Stimulated activated naive CD8-positive, alpha-beta T cell treated with anti-CD3 and anti-CD28 coated beads, Interleukin-15, Interleukin-2, amounts not matched to agents 100 U/mL and 50 U/mL, for 24 hours (primary cell): ENCODE results near the gene RANBP9.

ENCODE experiments used
- ATAC-seq: fragments of 150-1000 bp; cut with Tn5 transposase; one replicate; pipeline ENCODE4 v1.10.0; 2021
- DNase-seq: peaks from one replicate; pipeline ENCODE4 v3.0.0; 2021

The RANBP9 gene

DNA sequence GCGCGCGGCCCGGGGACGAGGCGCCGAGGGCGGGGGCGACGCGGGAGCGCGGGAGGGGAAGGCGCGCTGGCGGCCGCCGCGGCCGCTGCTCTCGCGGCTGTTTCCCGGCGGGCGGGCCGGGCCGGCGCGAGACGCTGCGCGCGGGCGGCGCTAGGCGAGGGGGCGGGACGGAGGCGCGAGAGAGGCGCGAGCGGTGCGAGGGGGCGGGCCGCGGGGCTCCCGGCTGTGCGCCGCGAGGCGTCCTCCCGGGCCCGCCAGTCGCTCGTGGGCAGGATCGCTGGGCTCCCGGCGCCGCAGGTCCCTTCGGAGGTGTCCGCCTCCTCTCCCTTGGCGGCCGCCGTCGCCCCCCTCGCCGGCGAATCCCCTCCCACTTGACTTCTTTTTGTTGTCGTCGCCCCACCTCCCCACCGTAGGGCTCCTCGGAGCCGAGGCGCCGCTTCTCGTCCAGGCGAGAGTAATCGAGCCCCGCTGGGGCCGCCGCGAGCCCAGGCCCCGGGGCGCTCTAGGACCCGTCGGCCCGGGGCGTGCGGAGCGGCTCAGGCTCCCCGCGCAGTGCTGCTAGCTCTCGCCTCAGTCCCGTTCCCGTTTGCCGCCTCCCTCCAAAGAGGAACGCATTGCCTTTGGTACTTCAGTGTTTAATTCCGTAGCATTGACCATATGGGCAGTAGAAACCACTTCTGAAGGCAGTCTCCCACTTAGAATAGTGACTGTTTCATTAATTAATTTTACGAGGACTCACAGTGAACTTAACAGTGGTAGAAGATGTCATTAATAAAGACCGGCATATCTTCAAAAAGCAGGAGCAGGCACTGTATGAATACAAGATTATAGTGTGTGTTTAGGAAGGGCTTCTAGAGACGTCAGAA lies at the start of gene RANBP9:
Gene RANBP9 (minus strand): TSS at position 103 of the 866 bp plus-strand sequence. CDS start 330 bp downstream, outside the sequence.
- DNase-seq: peak; percentile 90
- peak; percentile 78 for ATAC-seq

DNA sequence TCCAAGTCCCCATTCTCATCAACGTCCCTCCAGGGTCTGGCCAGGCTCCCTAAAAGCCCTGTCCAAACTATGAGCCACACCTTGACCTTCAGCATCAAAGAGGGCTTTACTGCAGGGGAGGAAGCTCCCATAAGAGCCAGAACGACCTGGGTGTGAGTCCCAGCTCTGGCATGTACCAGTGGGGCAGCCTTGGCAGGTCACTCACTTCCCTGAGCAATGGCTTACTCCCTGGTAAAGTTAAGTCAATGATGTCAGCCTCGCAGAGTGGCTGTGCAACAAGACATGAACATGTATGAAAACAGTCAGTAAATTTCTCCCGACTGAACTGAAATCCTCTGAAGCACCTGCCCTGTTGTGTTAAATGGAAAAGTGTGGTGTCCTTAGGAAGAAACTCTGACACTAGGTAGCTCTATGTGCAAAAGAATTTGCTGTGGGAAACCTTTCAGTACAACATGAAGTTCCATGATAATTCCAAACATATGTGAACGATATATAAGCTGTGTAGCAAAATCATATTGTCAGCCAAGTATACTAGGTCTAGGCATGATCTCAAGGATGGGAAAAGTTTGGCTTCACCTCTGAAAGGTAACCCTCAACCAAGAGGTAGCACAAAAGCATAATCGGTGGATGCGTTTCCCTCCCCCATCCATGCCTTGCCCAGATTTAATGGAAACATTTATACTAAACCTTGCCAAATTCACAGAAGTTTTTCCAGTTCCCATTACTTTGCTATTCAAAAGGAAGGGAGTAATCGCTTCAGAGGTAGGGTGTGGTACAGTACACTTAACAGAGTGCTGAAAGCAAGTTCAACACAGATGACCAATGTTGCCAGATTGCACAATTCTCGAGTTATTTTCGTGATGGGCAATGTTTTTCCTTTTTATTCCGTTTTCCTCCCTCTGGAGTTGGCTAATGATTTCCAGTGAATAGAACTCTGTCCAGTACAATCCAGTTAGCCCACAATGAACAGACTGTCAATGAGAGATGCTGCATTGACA lies 49.0 kb upstream of the RANBP9 start:
- ATAC-seq: no peak
- DNase-seq: no peak

DNA sequence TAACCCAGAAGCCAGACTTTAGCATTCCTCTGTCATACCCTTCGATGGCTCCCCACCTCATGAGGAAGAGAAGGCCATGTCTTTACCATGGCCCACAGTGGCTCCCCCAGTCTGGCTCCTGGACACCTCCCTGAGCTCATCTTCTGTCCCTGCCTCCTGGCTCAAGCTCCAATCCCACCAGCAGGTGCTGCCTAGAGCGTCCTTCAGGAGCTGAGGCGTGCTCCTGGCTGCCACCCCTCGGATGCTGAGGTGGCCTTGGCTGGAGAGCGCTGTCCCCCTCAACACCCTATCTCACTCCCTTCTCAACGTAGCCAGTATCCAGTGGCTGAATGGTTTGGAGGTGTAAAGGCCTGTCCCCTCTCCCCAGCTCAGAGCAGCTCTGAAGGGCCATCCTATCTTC lies 47.4 kb upstream of the RANBP9 start:
- ATAC-seq (no peak), DNase-seq (no peak)

DNA sequence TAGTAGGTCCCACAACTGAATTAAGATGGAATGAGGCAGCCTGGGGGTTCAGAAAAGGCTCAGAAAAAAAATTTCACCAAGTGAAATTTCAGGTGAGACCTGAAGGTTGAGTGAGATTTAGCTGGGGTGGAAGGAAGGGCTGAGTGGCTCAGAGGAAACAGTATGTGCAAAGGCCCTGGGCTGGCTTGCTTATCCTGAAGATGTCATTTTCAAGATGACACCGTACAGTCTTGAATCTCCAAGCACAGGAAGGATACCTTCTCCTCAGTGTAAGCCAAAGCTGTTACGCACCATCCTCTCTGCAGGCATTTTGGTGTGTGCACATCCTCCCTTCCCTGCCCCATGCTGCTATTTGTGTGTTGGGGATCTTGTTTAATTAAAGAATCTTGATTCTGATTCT lies 43.0 kb upstream of the RANBP9 start:
- DNase-seq (no peak), ATAC-seq (no peak)

DNA sequence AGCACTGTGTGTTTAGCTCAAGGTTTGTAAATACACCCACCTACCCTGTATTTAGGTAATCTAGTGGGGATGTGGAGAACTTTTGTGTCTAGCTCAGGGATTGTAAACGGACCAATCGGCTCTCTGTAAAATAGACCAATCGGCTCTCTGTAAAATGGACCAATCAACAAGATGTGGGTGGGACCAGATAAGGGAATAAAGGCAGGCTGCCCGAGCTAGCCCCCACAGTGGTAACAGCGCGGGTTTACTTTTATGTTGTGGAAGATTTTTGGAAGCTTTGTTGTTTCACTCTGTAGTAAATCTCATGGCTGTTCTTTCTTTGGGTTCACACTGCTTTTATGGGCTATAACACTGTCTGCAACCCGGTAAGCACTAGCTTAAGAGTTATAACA lies 32.1 kb upstream of the RANBP9 start:
- DNase-seq (no peak), ATAC-seq (no peak)

DNA sequence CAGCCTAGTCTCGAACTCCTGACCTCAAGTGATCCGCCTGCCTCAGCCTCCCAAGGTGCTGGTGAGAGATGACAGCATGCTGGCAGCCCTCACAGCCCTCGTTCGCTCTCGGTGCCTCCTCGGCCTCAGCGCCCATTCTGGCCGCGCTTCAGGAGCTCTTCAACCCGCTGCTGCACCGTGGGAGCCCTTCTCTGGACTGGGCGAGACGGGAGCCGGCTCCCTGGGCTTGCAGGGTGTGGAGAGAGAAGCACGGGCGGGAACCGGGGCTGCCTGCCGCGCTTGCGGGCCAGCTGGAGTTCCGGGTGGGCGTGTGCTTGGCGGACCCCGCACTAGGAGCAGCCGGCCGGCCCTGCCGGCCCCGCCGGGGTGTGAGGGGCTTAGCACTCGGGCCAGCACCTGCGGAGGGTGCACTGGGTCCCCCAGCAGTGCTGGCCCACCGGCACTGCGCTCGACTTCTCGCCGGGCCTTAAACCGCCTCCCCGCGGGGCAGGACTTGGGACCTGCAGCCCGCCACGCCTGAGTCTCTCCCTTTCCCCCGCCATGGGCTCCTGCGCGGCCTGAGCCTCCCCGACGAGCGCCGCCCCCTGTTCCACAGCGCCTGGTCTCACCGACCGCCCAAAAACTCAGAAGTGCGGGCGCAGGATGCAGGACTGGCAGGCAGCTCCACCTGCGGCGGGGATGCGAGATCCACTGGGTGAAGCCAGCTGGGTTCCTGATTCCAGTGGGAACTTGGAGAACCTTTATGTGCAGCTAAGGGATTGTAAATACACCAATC lies 31.5 kb upstream of the RANBP9 start:
- DNase-seq (no peak), ATAC-seq (no peak)

DNA sequence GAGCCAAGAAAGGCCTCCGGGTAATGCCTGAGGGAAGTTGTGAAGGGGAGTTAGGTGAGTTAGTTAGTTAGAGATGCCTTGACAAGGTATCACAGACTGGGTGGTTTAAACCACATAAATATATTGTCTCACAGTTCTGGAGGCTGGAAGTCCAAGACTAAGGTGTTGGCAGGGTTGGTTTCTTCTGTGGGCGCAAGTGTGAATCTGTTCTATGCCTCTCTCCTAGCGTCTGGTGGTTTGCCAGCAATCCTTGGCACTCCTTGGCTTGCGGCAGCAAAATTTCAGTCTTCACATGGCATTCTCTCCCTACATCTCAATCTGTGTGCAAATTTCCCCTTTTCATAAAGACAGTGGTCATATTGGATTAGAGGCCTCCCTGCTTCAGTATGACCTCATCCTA lies 29.7 kb upstream of the RANBP9 start:
- DNase-seq (no peak), ATAC-seq (no peak)

DNA sequence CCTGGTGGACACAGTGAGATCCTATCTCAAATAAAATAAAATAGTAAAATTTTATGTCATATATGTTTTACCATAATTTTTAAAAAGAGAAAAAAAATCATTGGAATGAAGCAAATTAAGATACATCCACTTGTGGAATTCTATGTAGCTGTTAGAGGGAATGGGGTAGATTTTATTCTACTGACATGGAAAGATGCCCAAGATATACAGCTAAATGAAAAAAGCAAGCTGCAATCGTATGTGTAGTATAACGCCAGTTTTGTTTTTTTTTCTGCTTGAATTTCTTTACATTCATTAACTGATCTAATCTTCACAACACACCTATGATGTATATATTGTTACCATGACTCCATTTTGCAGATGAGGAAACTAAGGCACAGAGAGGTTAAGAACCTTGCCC lies 23.4 kb upstream of the RANBP9 start:
- no peak for ATAC-seq

DNA sequence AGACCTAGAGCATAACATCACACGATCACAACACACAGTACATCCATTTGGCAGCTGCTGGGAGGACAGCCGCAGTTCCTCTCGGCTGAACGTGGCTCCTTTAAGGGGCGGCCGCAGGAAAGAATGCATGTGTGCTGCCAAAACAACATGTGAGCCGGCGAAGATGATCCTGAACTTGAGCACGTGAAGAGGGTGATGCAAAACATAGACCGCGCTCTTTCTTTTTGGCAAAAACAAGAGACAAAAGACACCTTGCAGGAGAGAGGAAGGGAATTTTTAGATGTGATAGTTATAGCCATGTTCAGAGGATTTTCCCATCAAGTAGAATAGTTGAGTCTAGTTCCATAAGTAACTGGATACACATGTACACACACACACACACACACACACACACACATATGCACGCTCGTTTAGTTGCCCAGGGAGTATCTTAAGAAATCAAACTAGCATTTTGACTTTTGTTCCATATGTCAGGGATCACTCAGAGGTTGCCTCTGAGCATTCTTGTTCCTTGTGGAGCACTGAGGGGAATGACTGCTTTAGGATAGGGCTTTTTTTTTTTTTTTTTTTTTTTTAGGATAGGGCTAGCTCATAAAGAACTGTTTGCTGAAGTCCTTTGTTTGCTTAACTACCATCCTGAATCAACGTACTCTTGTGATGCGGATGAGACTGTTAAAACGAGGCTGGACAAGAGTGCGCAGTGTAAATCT lies 21.7 kb upstream of the RANBP9 start:
- DNase-seq: no peak
- no peak for ATAC-seq

More for the DNA sequence above, 23.4 kb upstream of the RANBP9 start:
- no peak for DNase-seq

DNA sequence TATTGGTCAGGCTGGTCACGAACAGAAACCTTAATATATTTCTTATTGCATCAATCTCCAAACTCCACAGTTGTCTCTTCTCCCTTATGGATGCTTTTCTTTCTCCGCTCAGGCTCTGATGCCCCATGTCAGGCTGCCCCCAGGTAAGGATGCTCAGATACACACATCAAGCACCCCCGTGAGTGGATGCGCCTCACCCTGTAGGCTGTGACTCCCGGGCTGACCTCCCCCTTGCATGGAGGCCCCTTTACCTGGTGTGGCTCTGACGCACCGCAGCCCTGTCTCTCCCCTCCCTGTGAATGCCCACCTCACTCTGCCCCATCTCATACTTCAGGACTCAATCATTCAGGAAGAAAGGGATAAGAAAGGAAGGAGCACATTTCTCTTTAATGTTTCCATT lies 19.1 kb upstream of the RANBP9 start:
- DNase-seq (no peak), ATAC-seq (no peak)

DNA sequence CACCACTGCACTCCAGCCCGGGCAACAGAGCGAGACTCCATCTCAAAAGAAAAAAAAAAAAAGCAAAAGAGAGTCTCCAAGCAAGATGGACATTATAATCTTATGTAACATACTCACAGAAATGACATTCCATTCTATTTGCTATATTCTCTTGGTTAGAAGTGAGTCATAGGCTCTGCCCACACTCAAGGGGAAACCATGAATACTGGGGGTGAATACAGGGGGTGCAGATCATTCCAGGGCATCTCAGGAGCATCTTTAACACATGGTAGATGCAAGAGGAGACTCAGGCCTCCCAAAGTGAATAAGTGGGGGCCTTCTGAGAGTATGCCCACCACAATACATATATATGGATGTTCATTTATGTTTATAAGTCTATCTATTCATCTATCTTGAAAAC lies 18.3 kb upstream of the RANBP9 start:
- ATAC-seq (peak; percentile 53), DNase-seq (no peak)

DNA sequence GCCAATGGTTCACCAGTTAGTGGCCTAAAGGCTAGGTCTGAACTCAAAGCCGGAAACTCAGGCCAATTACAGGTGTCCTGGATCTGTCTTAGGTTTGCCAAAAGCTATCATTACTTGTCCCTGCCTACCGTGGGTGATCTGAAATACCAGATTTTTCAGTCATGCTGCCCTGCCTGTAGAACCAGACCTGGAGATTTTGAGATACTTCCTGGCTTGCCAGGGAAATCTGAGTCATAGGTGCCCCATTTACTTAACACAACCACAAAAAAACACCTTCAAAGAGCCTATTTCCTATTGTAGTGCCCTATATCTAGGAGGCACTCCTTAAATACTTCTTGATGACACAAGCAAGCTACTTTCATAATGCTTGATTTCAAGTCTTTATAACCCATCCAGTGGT lies 13.9 kb upstream of the RANBP9 start:
- ATAC-seq (peak; percentile 95), DNase-seq (peak; percentile 33)

DNA sequence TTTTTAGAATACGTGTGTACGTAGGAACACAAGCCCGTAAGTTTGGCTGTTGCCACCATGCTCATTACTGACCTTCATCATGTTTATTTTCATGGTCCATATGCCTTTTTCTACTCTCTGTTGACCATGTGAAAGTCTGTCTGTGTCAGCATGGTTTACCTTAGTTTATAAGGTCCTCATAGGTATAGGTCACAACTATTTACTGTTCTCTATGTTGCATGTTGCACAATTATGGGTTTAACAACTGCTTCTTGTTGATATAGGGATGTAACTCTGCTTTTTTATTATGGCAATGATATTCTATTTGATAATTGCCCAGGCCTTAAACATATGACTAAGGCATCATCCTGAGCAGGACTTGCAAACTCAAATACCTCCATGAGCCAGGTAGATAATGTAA lies 13.4 kb upstream of the RANBP9 start:
- DNase-seq (no peak), ATAC-seq (no peak)

DNA sequence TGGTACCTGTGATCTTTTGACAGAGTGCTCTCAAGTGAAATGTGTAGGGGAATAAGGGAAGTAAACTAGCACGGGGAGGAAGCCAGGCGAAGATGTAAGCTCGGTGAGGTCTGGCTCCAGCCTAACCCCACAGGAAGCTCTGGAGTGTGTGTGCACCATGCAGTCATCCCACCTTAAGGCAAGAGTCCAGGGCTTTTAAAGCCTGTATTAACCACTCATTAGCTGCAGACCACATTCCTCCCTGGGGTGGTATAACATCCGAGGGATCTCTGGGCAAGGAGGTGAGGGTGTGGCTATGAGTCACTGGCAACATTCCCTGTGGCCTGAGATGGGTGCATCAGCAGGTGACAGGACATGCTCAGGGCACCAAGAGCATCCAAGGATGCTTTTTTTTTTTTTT lies 12.5 kb upstream of the RANBP9 start:
- ATAC-seq (no peak), DNase-seq (no peak)

DNA sequence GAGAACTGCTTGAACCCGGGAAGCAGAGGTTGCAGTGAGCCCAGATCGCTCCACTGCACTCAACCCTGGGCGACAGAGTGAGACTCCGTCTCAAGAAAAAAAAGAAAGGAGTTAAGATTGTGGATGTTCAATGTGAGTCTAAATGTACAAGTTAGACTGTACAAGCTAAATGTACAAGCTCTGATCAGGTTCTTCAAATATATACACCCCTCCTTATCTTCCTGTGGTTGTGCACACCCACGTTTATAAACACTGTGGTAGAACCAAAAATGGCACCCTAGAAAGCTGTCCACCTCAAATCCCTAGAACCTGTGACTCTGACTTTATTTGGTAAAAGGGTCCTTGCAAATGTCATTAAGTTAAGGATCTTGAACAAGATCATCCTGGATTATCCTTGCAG lies 11.2 kb upstream of the RANBP9 start:
- no peak for DNase-seq
- no peak for ATAC-seq

DNA sequence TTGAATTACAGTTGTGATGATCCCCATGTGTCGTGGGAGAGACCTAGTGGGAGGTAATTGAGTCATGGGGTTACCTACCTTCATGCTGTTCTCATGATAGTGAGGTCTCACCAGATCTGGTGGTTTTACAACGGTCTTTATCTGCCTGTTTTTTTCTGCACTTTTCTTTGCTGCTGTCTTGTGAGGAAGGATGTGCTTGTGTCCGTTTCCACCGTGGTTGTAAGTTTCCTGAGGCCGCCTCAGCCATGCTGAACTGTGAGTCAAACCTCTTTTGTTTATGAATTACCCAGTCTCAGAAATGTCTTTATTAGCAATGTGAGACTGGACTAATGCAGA lies 6.5 kb upstream of the RANBP9 start:
- ATAC-seq (no peak), DNase-seq (no peak)

DNA sequence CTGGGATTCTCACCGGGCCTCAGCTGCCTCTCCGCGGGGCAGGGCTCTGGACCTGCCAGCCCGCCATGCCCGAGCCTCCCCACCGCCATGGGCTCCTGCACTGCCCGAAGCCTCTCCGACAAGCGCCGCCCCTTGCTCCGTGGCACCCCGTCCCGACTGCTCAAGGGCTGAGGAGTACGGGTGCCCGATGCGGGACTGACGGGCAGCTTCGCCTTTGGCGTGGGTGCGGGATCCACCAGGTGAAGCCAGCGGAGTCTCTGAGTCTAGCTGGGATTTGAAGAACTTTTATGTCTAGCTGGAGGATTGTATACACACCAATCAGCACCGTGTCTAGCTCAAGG lies 5.3 kb upstream of the RANBP9 start:
- DNase-seq (no peak), ATAC-seq (no peak)

DNA sequence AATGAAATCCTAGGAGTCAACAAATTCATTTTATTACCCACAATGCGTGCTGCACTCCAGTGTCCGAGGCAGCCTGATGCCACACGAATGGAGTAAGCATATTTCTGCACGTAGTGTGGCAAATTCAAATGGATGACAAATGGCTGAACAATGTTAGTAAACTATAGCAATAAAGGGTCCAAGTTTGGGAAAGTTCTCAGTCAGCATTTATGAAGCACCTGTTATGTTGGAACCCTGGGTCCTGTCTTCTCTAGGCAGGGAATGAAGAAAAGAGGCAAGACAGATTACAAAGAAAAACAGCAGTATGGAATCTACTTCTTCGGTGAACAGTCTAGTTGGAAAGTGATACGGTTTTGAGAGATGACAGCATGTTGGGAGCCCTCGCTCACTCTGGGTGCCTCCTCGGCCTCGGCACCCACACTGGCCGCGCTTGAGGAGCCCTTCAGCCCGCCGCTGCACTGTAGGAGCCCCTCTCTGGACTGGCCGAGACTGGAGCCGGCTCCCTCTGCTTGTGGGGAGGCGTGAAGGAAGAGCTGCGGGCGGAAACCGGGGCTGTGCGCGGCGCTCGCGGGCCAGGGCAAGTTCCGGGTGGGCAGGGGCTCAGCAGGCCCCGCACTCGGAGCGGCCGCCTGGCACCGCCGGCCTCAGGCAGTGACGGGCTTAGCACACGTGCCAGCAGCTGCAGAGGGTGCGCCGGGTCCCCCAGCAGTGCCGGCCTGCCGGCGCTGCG lies 4.8 kb upstream of the RANBP9 start:
- ATAC-seq (no peak), DNase-seq (no peak)

DNA sequence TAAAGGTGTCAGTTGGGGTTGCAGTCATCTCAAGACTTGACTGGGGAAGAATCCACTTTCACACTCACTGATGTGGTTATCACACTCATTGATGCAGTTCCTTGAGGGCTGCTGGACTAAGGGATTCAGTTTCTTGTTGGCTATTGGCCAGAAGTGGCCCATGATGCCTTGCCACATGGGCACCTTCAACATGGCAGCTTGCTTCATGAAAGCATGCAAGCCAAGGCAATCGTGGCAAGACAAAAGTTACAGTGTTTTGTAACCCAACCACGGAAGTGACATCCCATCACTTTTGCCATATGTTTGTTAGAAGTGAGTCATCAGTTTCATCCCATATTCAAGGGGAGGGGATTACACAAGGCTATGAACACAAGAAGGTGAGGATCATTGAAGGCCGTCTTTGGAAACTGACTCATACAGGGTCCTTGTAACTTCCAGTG lies 3.8 kb upstream of the RANBP9 start:
- peak; percentile 28 for ATAC-seq
- DNase-seq: peak; percentile 53

DNA sequence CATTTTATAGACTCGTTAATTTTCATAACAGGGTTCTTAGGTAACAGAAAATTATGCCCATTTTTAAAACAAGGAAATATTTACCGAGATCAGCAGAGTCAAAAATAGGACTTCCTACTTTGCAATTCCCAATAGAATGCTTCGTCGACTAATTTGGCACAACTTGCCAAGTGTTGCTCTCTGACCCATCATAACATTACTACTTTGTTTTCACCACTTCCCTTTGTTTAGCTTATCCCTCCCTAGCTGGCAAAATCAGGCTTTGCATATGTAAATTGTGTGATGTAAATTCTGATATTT lies 914 bp upstream of the RANBP9 start:
- ATAC-seq (no peak), DNase-seq (no peak)

DNA sequence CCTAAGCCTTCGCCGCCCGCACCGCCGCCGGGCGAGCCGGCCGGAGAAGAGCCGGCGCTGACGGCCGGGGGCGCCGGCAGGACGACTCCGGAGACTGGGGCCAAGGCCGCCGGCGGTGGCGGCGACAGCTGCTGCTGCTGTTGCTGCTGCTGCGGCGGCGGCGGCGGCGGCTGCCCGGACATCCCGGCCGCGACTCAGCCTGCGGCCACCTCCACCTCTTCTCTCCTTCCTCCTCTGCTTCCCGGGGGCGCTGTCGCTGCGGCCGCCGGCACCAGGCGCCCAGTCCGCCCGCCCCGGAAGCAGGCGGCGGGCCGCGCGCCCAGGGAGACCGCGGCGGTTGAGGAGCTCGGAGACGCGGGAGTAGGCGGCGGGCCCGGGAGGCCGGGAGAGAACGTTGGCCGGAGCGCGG lies 307 bp downstream of the RANBP9 start:
- DNase-seq (no peak), ATAC-seq (peak; percentile 54)
